RWPE1 (cell line): ENCODE data around the gene POLR2H.
A peak's percentile ranks its signal among the peaks of the same experiment; 100 is the strongest.

ENCODE experiments used
- CTCF ChIA-PET: fragments of 350-600 bp; sonication (Branson Sonifier 250); formaldehyde crosslinking; extraction: SDS; loops from one replicate; lab custom pipeline; 2021; lab: Yijun Ruan, JAX
- POLR2A ChIA-PET: fragments of 400-600 bp; formaldehyde crosslinking; extraction: SDS; loops from one replicate; lab custom pipeline; 2020; ENCODE audit warnings: antibody characterized with exemption; ENCODE audit not compliant: low non-redundant PET; lab: Yijun Ruan, JAX
- DNase-seq: peaks from one replicate; pipeline ENCODE4 v3.0.0; 2012; ENCODE audit warnings: low spot score
- H3K27ac ChIP-seq: fragments of 450-650 bp; 2 replicates; pipeline ENCODE4 v1.5.1; 2017
- CTCF ChIP-seq: fragments of 450-650 bp; conservative IDR thresholded peaks from 2 replicates; pipeline ENCODE4 v1.5.1; 2017; ENCODE audit warnings: low read depth, mild to moderate bottlenecking

The POLR2H gene

GRCh38 chr3:184353546-184353941, 8.0 kb upstream of the POLR2H start:
- no peak overlapping the region for H3K27ac ChIP-seq
- ChIA-PET POLR2A (no interaction called here), CTCF (interaction anchor here (0.7 to 1.3 kb wide), 4 partner anchors 10 to 391 kb away, joined by 3 to 4 read pairs (median 4); no protein-coding TSS in a partner anchor)
- DNase-seq, result no peak
- TF ChIP-seq CTCF, result no peak

- H3K27ac ChIP-seq, result peak overlapping the region; percentile 19; the same call in 1 of the 2 replicates
- ChIA-PET POLR2A (no interaction called here), CTCF (interaction anchor here (0.7 to 1.3 kb wide), 6 partner anchors 10 to 390 kb away, joined by 3 to 4 read pairs (median 3); no protein-coding TSS in a partner anchor)
- TF ChIP-seq CTCF, result peak; percentile 72
- no peak for DNase-seq
Observed at GRCh38 chr3:184354121-184354728, 7.3 kb upstream of the POLR2H start.

- POLR2A ChIA-PET, result no interaction called here
- TF ChIP-seq CTCF, result no peak
- no peak for DNase-seq
- H3K27ac ChIP-seq, result peak overlapping the region; percentile 19; the same call in 1 of the 2 replicates
- CTCF ChIA-PET, result interaction anchor here (0.6 to 1.2 kb wide), 5 partner anchors 9 to 21 kb away, joined by 3 to 4 read pairs (median 3); partner anchors contain the start of gene FAM131A
Observed at GRCh38 chr3:184354754-184355153, 6.8 kb upstream of the POLR2H start.

GRCh38 chr3:184355261-184356040, 6.1 kb upstream of the POLR2H start:
- DNase-seq, result no peak
- ChIA-PET CTCF (interaction anchor here (0.6 to 1.2 kb wide), 5 partner anchors 10 to 22 kb away, joined by 3 to 4 read pairs (median 3); partner anchors contain the start of gene FAM131A), POLR2A (no interaction called here)

GRCh38 chr3:184357248-184358123, 4.0 kb upstream of the POLR2H start:
- no peak overlapping the region for H3K27ac ChIP-seq
- CTCF ChIA-PET, result interaction anchor here (1.1 kb wide), 1 partner anchor 19 kb away, joined by 4 read pairs; no protein-coding TSS in a partner anchor
- DNase-seq, result no peak
- POLR2A ChIA-PET, result no interaction called here
- no peak for TF ChIP-seq CTCF

More at GRCh38 chr3:184355261-184356040, 6.1 kb upstream of the POLR2H start:
- peak overlapping the region; percentile 19; the same call in 1 of the 2 replicates for H3K27ac ChIP-seq
- TF ChIP-seq CTCF, result no peak
